Mammary epithelial cell (primary cell): ENCODE results near the gene SRP14.

ENCODE experiments used
- CTCF ChIP-seq, 2 donors: IDR thresholded peaks in 1 of 2; conservative IDR thresholded peaks in 1 of 2; 2 replicates each; pipeline ENCODE4 v1.5.1; 2011 to 2012; ENCODE audit warnings: inconsistent platforms in 2 of 2, low read length in 2 of 2, mild to moderate bottlenecking in 2 of 2, control low read depth in 1 of 2, low read depth in 1 of 2; ENCODE audit not compliant: insufficient read depth in 1 of 2; ENCODE audit errors: extremely low read depth in 1 of 2
- EZH2 ChIP-seq: IDR thresholded peaks from 2 replicates; pipeline ENCODE4 v1.6.1; 2012; ENCODE audit warnings: low read length, inconsistent platforms, borderline replicate concordance

- TF ChIP-seq CTCF (conservative IDR thresholded peaks at IDR 0.05 in 1 of 2, IDR thresholded peaks at IDR 0.05 in 1 of 2; ENCODE audit: extremely low read depth in 1 of 2, insufficient read depth in 1 of 2, low read depth in 1 of 2, low read length in 2 of 2) (no peak), EZH2 (no peak)
Measured at GRCh38 chr15:39999538-40000200, 39.3 kb downstream of the SRP14 start.
